ENCODE data around the gene NR2F6. TPM values are rescaled to one million over a fixed set of nuclear protein-coding genes. Genes with fewer than 3 reads are reported as not detected.

Gene NR2F6
- total RNA-seq, 2 donors from 2014 or later: 5.8 to 12.9 TPM

Other genes starting within 250 kb of the NR2F6 start
- under 1 TPM; 0.19 to 0.75 TPM for gene CPAMD8, start 219.1 kb downstream of the NR2F6 start, total RNA-seq
- 10 to 100 TPM; 31.6 to 57.1 TPM for gene HAUS8, start 170.5 kb downstream of the NR2F6 start, total RNA-seq
- 100 to 1,000 TPM; 112 to 142 TPM for gene MYO9B, start 170.1 kb downstream of the NR2F6 start, total RNA-seq
- 10 to 100 TPM; 28.6 to 39.1 TPM for gene USE1, start 30.6 kb downstream of the NR2F6 start, total RNA-seq
- gene OCEL1, start 19.7 kb downstream of the NR2F6 start, total RNA-seq: 10 to 100 TPM; 14.3 to 17.1 TPM
- under 1 TPM; 0.43 to 0.49 TPM for gene USHBP1, start 18.8 kb upstream of the NR2F6 start, total RNA-seq
- 100 to 1,000 TPM; 115 to 125 TPM for gene BABAM1, start 21.5 kb upstream of the NR2F6 start, total RNA-seq
- gene ANKLE1, start 36.0 kb upstream of the NR2F6 start, total RNA-seq: 10 to 100 TPM in 1 of 2 donors, 1 to 10 TPM in 1; 8.4 to 13.7 TPM
- gene ABHD8, start 57.5 kb upstream of the NR2F6 start, total RNA-seq: 10 to 100 TPM; 10.4 to 10.5 TPM
- gene MRPL34, start 60.0 kb upstream of the NR2F6 start, total RNA-seq: 100 to 1,000 TPM in 1 of 2 donors, 10 to 100 TPM in 1; 70.2 to 100 TPM
- 10 to 100 TPM; 30.0 to 39.7 TPM for gene DDA1, start 63.6 kb upstream of the NR2F6 start, total RNA-seq
- 1 to 10 TPM; 4.5 to 7.2 TPM for gene ANO8, start 88.9 kb upstream of the NR2F6 start, total RNA-seq
- gene GTPBP3, start 91.6 kb upstream of the NR2F6 start, total RNA-seq: 10 to 100 TPM; 11.1 to 46.1 TPM
- gene PLVAP, start 131.4 kb upstream of the NR2F6 start, total RNA-seq: under 1 TPM in 1 of 2 donors, not detected in 1; 0.20 TPM
- 1 to 10 TPM; 2.2 to 3.7 TPM for gene CCDC194, start 148.3 kb upstream of the NR2F6 start, total RNA-seq
- gene BST2, start 159.7 kb upstream of the NR2F6 start, total RNA-seq: 100 to 1,000 TPM in 1 of 2 donors, 10 to 100 TPM in 1; 77.4 to 126 TPM
- gene MVB12A, start 174.1 kb upstream of the NR2F6 start, total RNA-seq: 10 to 100 TPM; 34.4 to 55.2 TPM
- gene TMEM221, start 202.7 kb upstream of the NR2F6 start, total RNA-seq: not detected
- gene NXNL1, start 215.0 kb upstream of the NR2F6 start, total RNA-seq: not detected
- gene SLC27A1, start 224.6 kb upstream of the NR2F6 start, total RNA-seq: 1 to 10 TPM; 5.8 to 6.3 TPM

All from activated naive CD4-positive, alpha-beta T cell treated with anti-CD3 and anti-CD28 coated beads, Interleukin-2, amount 50 U/mL, for 72 hours (primary cell).